T1000 (cell line): ENCODE measurements around the gene ASMTL.
"Not testable (repeated sequence)": the region's sequence is repeated elsewhere in the genome, so short reads cannot be mapped to it uniquely, and the experiment has no call there.

ENCODE experiments used
- DNase-seq: peaks from one replicate; lab custom pipeline; 2025; ENCODE audit warnings: mixed read lengths; lab: John Stamatoyannopoulos, UW

ASMTL gene

GRCh38 chrX:1452516-1453394, at the start of gene ASMTL:
Gene ASMTL (minus strand): TSS chrX:1452909. CDS start chrX:1452840, 69 bp downstream.
- DNase-seq = no peak

DNA sequence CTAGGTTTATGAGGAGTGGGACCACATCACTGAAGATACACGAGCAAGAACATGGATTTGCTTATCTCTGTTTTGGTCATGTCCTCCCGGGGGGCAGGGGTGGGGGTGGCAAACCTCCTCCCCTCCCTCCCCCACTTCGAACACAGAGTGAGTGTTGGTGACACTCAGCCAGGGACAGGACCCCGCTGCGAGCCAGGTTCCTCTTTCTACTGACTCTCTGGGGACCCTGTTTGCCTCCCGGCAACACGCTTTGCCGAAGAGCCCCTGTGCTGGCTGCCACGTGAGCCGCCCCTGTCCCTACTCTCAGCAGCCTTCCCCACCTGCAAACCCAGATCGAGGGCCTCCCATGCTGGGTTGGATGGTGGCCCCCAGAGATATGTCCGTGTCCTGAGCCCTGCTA, 49.5 kb upstream of the ASMTL start:
- DNase-seq = no peak

DNA sequence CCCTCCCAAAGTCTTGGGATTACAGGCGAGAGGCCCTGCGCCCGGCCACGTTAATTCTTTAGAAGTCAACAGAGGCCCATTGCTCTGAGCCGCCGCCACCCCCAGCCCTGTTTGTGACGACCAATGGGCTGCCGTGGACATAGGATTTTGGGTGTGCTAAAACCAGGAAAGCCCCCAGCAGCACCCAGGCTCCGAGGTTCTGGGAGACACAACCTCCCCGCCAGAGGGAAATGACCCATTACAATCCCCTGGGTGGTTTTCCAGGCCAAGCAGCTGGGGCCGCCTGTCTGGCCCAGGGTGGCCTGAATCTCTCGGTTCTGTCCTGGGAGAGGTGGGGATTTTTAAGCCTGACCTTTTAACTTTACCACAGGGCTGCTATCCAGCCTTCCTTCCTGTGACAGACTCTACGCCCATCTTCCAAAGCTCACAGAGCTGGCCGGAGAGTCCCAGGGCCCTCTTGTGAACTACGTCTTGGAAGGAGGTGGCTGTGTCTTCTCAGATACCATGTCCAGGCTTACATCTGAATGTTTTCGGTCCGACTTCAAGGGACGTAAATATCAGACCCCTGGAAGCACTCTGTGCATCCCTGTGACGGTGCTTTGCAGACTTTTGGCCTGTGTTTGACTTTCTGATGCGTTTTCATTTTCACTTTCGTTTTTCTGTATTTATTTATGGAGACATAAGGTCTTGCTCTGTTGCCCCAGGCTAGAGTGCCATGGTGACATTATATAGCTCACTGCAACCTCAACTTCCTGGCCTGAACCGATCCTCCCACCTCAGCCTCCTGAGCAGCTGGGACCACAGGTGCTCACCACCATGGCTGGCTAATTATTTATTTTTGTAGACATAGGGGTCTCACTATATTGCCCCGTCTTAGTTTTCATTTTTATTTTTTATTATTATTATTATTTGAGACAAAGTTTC, 48.3 kb upstream of the ASMTL start:
- no peak for DNase-seq

DNA sequence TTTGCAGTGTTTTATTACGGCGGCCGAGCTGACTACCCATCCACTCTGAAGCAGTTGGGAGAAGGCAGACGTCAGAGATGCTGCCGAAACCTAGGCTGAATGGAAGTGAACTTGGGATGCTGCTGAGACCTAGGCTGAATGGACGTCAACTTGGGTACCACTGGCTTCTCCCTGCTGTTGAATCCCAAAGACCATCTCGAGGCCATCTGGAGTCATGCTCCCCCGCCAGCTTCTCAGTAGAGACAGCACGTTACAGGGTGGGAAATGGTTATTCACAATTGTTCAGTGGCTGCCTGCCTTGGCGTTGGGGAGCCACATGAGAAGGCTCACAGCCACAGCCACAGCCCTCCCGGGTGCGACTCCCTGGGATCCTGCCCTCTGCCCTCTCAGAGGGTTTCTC, 43.4 kb upstream of the ASMTL start:
- DNase-seq = no peak

GRCh38 chrX:1493877-1494510, 41.3 kb upstream of the ASMTL start:
- no peak for DNase-seq

GRCh38 chrX:1493412-1493811, 40.7 kb upstream of the ASMTL start:
- no peak for DNase-seq

DNA sequence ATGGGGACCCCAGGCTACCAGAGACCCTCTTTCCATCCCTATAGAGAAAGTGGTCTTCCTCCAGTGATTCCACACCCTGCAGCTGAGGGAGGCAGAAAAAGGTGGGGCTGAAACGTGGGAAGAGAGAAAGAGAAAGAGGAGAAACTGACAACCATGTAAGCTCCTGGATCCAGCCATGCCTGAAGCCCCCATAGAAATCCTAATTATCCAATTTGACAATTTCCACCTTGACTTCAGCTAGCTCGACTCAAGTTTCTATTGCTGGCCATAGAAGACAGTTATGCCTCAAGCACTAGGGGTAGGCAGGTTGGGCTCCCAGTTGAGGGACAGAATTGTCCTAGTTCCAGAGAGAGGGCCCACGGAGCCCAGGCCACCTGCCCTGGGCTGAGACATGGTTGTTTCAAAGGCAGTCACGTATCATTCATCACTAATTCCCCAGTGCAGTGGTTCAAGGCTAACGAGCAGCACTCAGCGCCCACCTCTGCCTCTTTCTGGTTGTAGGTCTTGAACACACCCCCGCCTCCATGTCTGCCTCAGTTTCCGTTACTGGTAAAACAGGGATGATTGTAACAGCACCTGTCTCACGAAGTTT, 39.8 kb upstream of the ASMTL start:
- no peak for DNase-seq

- DNase-seq = no peak
These were observed 39.2 kb upstream of the ASMTL start for GRCh38 chrX:1491851-1492349.

DNA sequence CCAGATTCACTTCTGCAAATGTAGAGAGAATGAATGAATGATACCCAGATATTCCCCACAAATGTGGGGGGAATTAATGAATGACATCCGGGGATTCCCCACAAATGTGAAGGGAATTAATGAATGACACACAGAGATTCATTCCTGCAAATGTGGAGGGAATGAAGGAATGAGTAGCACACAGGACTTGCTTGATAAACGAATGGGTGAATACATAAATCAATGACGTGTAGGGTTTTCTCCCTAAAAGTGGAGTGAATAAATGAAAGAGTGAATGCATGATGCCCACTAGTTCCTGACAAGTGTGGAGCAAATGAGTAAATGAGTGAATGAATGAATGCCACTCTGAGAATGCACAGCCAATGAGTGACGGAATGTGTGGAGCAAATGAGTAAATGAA, 38.5 kb upstream of the ASMTL start:
- not testable (repeated sequence) for DNase-seq

DNA sequence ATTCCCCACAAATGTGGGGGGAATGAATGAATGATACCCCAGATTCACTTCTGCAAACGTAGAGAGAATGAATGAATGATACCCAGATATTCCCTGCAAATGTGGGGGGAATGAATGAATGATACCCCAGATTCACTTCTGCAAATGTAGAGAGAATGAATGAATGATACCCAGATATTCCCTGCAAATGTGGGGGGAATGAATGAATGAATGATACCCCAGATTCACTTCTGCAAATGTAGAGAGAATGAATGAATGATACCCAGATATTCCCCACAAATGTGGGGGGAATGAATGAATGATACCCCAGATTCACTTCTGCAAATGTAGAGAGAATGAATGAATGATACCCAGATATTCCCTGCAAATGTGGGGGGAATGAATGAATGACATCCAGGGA, 38.0 kb upstream of the ASMTL start:
- not testable (repeated sequence) for DNase-seq

GRCh38 chrX:1489354-1489753, 36.6 kb upstream of the ASMTL start:
- DNase-seq = not testable (repeated sequence)

- no peak for DNase-seq
These were observed 36.0 kb upstream of the ASMTL start for GRCh38 chrX:1488745-1489144.

- no peak for DNase-seq
These were observed 35.4 kb upstream of the ASMTL start for GRCh38 chrX:1488141-1488540.

GRCh38 chrX:1487401-1487800, 34.7 kb upstream of the ASMTL start:
- no peak for DNase-seq

- no peak for DNase-seq
These were observed 34.1 kb upstream of the ASMTL start for GRCh38 chrX:1486749-1487361.

DNA sequence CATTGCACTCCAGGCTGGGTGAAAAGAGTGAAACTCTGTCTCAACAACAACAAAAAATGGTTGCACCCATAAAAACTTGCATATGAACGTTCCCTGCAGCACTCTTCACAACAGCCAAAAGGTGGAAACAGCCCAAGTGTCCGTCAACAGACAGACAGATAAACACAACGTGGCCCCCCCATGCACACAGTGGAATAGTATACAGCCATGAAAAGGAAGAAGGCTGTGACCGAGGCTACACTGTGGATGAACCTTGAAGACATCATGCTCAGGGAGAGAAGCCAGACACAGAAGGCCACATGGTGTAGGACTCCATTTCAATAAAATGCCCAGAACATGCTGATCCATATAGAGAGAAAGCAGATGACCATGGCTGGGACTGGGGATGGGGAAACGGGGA, 33.5 kb upstream of the ASMTL start:
- DNase-seq = no peak

- no peak for DNase-seq
These were observed 32.3 kb upstream of the ASMTL start for GRCh38 chrX:1485033-1485432.

- DNase-seq = no peak
These were observed 31.9 kb upstream of the ASMTL start for GRCh38 chrX:1484638-1485019.

DNA sequence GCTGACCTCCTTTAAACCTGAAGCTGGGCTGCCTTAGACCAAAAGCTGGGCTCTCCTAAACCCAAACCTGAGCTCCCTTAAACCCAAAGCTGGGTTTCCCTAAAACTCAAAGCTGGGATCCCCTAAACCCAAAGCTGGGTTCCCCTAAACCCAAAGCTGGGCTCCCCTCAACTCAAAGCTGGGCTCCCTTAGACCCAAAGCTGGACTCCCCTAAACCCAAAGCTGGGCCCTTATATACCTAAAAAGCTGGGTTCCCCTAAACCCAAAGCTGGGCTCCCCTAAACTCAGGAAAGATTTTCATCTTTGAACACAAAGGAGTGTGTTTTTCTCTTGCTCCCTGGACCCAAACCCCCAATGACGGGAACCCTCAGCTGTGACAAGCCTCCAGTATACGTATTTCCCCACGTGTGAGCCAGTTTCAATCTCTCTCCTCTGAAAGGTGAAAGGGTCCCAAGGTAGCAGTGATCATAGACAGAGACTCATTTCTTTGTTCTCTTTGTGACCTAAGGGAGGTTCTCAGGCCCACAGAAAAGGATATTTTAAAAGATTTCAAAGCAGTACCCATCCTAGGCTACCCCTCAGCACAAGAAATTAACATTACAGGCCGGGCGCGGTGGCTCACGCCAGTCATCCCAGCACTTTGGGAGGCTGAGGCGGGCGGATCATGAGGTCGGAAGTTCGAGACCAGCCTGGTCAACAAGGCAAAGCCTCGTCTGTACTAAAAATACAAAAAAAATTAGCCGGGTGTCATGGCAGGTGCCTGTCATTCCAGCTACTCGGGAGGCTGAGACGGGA, 31.3 kb upstream of the ASMTL start:
- DNase-seq = no peak

DNA sequence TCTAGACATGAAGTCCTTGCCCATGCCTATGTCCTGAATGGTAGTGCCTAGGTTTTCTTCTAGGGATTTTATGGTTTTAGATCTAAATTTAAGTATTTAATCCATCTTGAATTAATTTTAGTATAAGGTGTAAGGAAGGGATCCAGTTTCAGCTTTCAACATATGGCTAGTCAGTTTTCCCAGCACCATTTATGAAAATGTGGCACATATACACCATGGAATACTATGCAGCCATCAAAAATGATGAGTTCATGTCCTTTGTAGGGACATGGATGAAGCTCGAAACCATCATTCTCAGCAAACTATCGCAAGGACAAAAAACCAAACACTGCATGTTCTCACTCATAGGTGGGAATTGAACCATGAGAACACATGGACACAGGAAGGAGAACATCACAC, 29.8 kb upstream of the ASMTL start:
- not testable (repeated sequence) for DNase-seq
